Left renal cortex interstitium (tissue), 4 donors: ENCODE measurements around the gene ABCG2. TPM values are rescaled to one million over a fixed set of nuclear protein-coding genes. Genes with fewer than 3 reads are reported as not detected.
A peak's percentile ranks its signal among the peaks of the same experiment; 100 is the strongest.

ENCODE experiments used
- DNase-seq, 4 donors: peaks; one replicate each; pipeline ENCODE4 v3.0.0-alpha.2; 2013; ENCODE audit warnings: low read depth in 4 of 4, low spot score in 2 of 4, missing footprints in 1 of 4
- polyA plus RNA-seq, 4 donors: library from polyadenylated mRNA; unstranded; fragments of 120-200 nt; gene quantifications; one replicate each; pipeline ENCODE4 v1.2.1, GENCODE V29; 2013; ENCODE audit not compliant: insufficient read length in 4 of 4

Gene ABCG2
- 10 to 100 TPM in 1 of 4 donors, 1 to 10 TPM in 3; 5.4 to 11.4 (median 7.7) TPM for polyA plus RNA-seq

DNA sequence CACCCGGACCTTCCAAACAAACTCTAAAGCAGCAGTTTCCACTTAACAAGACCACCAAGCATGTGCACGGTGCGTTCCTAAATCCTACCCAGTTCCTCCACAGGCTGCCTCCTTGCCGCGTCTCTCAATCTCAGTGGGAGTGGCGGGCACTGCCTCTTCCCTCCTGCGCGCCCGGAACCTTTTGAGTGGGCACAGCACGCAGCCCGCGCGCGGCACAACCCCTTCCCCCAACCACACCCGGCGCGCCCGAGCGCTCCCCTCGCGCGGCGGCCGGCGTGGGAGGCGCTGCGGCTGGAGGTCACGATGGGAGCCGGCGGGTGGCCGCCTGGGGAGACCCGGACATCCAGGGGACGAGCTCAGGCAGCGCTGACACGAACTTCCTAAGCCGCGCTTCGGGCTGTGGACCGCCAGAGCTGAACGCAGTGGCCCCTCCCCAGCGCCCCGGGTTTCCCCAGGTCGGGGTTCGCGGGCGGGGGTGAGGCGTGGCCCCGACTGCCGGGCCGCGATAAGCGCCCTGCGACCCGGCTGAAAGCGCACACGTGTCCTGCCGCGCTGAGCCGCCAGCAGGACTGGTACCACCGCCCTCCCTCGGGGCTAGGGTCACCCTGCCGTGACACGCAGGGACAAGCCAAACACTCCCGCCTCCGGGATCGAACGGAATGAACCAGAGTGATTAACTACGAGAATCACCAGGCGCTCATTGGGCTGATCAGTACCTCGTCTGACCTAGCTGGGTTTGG, at the start of gene ABCG2:
Gene ABCG2, minus strand, starts transcription at position 151 of the 740 bp plus-strand sequence. CDS start 18,644 bp downstream, outside the sequence.
- DNase-seq, result peak in 2 of 4 donors; percentile 3 to 16

DNA sequence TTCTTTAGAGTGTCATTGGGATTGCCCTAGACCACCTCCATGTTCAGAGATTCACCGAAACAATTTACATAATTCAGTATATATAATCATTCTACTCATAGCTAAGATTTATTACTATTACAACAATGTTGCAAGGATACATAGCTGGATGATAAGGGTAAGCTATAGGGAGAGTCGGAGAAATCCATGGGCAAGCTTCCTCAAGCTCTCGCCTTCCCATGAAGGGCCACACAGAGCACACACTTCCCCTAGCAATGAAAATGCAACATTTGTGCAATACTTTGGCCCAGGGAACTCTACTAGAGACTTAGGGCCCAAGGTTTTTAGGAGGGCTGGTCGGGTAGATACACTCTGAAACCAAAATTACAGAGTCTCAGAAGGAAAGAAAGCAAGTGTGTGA, 49.7 kb upstream of the ABCG2 start:
- no peak for DNase-seq

DNA sequence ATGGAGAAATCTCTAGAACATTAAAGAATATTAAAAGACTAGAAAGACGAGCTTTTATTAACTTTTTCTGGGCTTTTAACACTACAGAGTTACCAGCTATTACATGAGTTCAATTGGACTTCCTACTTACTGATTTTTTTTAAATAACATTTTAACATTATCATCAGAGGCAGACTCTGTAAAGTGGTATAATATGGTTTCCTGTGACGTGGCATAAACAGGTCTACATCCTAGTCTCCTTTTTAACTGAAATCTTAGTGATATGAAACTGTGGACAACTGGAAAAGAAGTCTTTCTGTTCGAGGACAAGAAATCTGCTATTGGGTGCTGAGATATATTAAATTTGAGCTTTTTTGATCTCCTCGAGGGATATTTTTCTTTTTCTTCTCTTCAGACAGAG, 48.7 kb upstream of the ABCG2 start:
- no peak for DNase-seq

DNA sequence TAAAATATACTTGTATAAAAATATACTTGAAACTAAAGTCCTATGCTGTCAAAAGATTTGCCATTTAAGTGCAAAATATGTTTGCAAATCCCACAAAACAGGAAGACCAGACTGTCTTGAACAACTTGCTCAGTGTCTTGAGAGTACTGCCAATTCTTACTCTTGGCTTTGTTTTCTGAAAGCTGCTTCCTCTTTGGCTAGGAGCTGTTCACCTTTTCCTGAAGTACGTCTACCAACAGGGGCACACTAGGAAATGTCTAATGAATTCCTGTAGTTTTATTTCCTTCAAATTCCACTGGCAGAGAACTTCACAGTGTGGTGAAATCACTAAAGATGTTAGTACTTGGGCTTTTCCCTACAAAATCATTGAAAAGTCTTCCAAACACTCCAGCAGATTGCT, 46.4 kb upstream of the ABCG2 start:
- no peak for DNase-seq

DNA sequence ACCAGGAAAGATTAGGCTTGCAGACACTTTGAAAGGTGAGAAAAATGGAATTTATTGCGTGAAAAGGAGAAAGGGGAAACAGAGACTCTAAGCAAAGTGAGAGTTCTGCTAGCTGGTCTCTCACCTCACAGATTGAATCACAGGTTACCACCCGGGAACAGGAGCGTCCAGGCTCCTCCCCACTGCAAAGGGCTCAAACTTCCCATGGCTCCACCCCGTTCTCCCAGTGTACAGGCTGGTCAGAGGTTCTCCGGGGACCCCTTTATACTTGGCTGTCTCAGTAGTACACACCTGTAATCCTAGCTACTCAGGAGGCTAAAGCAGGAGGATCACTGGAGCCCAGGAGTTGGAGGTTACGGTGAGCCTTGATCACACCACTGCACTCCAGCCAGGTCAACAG, 44.0 kb upstream of the ABCG2 start:
- DNase-seq, result no peak

DNA sequence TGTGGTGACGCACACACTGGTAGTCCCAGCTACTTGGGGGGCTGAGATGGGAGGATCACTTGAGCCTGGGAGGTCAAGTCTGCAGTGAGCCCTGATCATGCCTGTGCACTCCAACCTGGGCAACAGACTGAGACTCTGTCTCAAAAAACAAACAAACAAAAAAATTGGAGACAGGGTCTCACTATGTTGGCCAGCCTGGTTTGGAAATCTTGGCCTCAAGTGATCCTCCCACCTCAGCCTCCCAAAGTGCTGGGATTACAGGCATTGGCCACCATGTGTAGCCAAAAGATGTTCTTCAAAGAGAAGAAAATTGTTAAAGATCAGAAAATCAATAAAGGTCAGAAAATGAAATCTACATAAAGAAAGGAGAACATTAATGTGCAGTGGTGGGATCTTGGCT, 41.7 kb upstream of the ABCG2 start:
- no peak for DNase-seq

DNA sequence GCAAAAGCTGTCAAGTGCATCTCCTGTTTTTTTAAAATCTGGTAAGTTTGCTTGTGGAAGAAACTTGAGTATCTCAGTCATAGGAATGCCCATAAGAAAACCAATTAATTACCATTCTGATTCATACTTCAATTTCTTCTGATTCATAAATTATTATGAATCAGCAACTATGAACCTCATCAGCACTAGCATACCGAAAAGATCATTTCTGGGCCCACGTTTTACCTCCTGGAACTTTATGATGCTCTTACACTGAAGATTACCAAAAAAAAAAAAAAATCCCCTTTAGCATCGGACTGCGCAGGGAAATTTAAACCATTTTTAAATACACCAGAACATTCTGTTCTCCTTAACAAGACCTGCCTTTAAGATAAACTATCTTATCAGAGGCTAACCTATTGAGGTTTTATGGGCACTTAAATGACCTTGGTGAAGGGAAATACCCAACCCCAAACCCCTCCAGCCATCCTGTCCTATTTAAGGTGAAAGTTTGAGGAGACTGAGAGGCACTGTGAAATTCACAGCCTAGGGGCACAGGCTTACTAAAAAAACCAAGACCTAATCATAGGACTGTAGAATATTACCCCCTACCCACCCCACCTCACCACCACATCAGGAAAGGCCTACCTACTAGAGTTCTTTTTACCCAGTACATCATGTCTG, 38.2 kb upstream of the ABCG2 start:
- DNase-seq, result no peak

DNA sequence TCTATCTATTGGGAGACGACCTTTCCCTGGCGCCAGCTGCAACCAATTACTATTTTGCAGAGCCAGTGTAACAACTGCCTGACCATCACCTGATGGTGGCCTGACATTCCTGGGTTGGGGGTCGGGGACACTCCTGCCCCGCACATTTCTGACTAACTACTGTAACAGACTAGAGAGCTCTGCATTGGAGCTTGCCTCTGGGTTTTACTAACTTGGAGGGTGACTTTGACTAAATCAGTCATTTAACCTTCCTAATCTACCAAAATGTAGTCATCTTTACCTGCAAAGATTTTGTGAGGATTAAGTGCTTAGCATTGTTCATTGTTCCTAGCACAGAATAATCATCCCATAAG, 37.5 kb upstream of the ABCG2 start:
- no peak for DNase-seq

DNA sequence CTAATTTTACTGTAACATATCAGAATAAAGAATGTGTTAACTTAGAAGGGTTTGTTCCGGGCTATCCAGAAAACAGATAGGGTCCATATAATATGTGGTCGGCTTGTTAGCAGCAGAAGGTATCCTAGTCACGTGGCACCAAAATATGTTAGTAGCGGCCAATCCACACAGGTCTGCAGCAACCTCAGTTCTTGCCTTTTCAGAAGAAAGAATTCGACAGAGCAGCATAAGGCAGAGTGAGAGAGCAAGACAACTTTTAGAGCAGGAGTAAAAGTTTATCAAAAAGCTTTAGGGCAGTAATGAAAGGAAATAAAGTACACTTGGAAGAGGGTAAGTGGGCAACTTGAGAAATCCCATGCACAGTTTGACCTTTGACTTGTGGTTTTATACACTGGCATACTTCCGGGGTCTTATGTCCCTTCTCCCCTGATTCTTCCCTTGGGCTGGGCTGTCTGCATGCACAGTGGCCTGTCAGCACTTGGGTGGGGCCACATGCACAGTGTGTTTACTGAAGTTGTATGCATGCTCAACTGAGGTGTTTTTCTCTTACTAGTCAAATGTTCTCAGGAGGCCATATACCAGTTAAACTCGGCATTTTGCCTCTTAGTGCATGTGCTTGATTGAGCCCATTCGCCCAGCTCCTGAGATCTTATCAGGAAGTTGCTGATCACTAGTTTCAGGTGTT, 37.0 kb upstream of the ABCG2 start:
- no peak for DNase-seq

DNA sequence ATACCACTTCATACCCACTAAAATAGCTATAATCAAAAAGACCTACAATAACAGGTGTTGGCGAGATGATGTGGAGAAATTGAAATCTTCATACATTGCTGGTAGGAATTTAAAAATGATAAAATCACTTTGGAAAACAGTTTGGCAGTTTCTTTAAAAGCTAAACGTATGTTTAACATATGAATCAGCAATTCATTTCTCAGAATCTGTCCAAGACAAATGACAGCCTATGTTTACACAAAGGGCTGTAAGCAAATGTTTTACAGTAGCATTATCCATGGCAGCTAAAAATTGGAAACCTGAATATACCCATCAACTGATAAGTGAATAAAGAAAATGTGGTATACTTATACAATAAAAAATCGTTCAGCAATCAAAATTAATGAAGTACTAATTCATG, 33.0 kb upstream of the ABCG2 start:
- no peak for DNase-seq

DNA sequence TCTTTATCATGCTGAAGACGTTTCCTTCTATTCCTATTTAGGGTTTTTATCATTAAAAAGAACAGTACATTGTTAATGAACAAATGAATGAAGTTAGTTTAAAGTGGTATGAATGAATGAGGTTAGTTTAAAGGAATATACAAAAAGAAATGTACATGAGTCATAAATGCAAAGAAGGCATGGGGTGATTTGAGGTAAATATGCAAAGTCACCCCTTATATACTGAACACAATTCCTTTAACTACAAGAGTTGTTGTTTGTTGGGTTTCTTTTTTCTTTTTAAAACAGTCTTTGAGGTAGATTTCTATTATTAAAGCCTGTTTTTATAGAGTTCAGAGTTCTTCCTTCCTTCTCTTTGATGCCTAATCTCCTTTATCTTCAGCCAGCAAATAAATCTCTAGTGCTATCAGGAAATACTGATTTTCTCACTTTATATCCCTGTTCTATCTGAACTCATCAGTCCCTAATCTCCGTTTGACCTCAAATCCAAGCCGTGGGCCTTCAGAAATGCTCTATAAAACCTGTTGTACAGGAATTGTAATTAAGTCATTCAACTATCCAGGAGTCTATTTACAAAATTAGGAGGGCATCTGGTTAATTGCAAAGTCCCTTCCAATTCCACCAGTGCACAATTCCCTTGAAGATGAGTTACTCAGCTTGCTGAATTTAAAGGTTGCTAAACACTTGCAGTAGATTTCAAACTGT, 31.6 kb upstream of the ABCG2 start:
- DNase-seq, result no peak

DNA sequence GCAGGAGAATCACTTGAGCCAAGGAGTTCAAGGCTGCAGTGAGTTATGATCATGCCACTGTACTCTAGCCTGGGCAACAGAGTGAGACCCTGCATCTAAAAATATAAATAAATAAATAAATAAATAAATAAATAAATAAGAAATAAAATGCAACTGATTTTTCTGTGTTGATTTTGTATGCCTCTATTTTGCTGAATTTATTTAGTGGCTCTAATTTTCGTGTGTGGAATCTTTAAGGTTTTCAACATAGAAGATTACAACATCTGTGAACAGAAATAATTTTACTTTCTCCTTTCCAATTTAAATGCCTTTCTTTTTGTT, 30.9 kb upstream of the ABCG2 start:
- DNase-seq, result no peak

DNA sequence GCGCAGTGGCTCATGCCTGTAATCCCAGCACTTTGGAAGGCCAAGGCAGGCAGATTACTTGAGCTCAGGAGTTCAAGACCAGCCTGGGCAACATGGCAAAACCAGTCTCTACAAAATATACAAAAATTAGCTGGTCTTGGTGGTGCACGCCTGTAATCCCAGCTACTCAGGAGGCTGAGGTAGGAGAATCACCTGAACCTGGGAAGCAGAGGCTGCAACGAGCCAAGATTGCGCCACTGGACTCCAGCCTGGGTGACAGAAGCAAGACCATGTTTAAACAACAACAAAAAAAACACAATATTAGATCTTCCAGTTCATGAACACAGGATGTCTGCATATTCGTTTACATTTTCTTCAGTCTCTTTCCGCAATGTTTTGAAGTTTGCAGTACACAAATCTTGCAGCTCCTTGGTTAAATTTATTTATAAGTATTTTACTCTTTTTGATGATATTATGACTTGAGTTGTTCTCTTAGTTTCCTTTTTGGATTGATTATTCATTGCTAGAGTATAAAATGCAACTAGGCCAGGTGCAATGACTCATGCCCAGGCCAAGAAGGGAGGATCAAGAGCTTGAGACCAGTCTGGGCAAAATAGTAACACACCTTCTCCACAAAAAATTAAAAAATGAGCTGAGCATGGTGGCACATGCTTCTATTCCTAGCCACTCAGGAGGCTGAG, 30.4 kb upstream of the ABCG2 start:
- no peak for DNase-seq

DNA sequence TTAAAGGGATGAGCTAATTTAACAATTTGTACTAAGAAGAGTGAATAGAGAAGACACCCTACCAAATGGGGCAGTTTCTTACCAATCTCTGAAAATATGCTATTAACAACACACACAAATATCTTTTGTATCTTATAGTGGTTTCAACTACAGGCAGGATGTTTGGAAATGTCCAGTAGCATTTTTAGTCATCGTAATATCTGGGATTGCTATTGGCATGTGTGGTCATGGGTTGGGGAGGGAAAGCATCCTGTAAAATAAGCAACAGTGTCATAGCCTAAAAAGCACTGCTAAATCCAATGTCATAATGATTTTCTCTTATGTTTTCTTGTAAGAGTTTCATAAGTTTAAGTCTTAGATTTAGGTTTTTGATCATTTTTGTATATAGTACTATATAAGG, 29.3 kb upstream of the ABCG2 start:
- no peak for DNase-seq

DNA sequence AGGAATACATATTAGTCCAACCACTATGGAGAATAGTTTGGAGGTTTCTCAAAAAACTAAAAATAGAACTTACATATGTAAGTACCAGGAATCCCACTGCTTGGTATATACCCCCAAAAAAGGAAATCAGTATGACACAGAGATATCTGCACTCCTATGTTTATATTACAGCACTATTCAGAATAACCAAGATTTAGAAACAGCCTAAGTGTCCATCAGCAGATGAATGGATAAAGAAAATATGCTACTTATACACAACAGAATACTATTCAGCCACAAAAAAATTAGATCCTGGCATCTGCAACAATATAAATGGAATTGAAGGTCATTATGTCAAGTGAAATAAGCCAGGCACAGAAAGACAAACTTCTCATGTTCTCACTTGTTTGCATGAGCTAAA, 27.5 kb upstream of the ABCG2 start:
- DNase-seq, result no peak

DNA sequence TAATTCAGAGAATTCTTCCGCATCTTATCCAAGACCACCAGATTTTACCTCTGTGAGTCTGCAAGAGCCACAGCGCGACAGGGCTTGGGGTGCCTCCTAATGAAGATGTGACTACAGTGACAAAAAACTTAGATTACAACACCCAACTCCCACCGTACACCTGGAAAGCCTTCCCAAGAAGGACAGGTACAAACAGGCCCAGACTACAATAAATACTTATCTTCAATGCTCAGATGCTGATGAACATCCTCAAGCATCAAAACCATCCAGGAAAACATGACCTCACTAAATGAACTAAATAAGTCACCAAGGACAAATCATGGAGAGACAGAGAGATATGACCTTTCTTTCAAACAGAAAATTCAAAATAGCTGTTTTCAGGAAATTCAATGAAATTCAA, 20.8 kb upstream of the ABCG2 start:
- no peak for DNase-seq

DNA sequence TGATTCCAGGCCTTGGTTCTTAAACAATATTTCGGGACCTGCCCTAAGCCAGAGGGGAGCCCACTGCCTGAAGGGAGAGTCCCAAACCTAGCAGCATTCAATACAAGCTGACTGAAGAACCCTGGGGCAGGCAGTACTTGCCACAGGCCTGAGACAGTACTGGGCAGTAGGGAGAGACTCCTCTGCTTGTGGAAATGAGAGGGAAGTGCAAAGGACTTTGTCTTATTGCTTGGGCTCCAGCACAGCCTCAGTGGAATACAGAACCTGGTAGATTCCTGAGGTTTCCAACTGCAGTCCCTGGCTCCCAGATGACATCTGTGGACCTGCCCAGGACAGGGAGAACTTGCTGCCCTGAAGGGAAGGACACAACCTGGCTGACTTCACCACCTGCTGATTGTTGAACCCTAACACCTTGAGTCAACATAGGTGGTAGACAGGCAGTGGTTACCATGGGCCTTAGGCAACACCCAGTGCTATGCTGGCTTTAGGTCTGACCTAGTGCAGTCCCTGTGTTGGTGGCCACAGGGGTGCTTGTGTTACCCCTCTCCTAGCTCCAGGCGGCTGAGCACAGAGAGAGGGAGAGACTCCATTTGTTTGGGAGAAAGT, 20.3 kb upstream of the ABCG2 start:
- no peak for DNase-seq

DNA sequence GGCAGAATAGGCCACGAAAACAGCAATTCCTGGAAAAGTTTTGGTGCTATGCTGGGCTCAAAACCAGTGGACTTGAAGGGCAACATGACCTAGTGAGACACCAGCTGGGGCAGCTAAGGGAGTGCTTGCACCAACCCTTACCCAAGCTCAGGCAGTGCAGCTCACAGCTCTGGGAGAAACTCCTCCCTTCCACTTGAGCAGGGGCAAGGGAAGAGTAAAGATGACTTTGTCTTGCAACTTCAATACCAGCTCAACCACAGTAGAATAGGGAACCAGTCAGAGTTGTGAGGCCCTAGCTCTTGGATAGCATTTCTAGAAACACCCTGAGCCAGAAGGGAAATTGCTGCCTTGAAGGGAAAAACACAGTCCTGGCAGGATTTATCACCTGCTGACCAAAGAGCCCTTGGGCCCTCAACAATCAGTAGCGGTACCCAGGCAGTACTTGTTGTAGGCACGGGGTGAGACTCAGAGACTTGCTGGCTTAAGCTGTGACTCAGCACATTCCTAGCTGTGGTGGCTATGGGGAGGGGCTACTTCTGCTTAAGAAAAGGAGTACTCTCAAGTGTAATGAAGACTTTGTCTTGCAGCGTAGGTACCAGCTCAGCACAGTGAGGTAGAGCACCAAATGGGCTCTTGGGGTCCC, 19.7 kb upstream of the ABCG2 start:
- DNase-seq, result no peak

DNA sequence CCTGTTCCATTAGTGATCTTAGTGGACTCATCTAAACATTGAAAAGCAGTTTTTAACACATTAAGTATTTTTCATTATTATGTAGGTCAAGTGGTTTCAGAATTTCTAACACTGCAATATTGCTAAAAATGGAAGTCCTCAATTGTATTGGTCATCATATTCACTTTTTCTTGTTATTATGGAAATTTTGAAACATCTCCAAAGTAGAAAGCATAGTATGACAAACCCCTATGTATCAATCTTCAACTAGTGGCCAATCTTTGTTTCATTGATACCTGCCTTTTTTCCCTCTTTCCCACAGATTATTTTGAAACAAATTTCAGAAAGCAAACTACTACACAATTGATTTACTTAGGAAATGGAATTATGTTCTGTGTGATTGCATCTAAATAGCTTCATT, 14.5 kb upstream of the ABCG2 start:
- DNase-seq, result no peak

DNA sequence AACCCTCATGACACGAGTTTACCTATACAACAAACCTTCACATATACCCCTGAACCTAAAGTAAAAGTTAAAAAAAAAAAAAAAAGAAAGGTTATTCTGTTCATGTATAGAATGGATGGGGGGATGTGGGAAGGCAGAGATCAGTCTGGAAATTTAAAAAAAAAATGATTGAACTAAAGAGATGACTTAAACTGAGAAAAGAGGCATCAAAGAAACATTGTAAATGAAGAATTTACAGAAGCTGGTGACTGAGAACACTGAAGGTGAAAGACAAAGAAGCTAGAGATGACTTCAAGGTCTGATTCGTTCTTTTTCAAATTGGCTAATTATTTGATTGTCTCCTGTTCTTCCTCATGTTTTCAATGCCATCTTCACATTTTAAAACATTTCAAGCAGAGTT, 12.8 kb upstream of the ABCG2 start:
- DNase-seq, result no peak
